GM18951 (cell line): ENCODE results near the gene MRPL1.
"Not testable (repeated sequence)": the region's sequence is repeated elsewhere in the genome, so short reads cannot be mapped to it uniquely, and the experiment has no call there.

Experiments used
- POLR2A ChIP-seq: IDR thresholded peaks from 4 replicates; pipeline ENCODE4 v1.6.1; 2011; ENCODE audit warnings: mild to moderate bottlenecking; ENCODE audit not compliant: insufficient read length, insufficient read depth; ENCODE audit errors: extremely low read depth
- in situ Hi-C: fragments of 300-500 bp; cut with MboI; formaldehyde crosslinking; loops from one replicate; pipeline ENCODE4 v1.12.0; 2022; ENCODE audit warnings: low sequenced_read_pairs, mixed read lengths, inconsistent platforms; ENCODE audit not compliant: unreplicated experiment

Gene MRPL1

DNA sequence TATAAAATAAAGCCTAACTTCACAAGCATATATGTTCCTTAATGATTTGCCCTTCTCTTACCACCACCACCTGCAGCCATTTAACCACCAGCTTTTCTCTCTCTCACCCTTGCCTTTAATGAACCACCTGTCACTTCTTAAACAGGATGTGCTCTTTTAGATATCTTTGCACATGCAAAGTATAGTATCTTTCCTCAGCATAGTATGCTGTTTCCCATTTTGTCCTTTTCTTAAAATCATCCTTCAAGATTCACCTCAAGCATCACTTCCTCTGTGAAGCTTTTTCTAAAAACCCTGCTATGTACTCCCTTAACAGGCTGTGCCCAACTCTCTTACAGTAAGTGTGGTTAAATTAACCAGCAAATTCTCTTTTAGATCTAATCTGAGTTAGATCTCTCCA lies 35.3 kb upstream of the MRPL1 start:
- in situ Hi-C loops, result no loop called here
- no peak for TF ChIP-seq POLR2A

DNA sequence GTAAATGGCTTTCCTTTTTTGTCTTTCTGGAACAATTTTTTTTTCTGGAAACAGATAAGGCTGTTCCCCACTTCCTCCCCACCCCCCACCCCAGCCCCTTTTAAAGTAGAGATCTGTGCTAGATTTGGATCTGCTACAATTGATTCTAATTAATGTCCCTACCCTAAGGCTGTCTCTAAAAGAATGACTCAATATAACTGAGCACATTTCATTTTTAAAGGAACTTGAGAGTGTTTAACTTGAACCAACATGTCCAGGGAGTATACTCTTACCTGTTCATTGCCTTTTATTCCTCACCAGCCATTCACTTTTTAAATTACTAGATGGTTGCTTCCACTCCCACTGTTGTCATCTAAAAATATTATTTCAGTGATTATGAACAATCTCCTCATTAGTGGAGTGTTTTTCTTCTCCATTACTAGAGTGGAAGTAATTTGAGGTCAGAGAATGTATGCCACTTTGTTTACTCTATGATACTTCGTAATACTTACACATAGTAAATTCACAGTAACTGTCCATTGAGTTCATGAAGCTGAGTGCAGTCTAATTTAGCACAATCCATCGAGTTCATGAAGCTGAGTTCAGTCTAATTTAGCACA lies 29.4 kb upstream of the MRPL1 start:
- in situ Hi-C loops, result no loop called here
- TF ChIP-seq POLR2A, result no peak

DNA sequence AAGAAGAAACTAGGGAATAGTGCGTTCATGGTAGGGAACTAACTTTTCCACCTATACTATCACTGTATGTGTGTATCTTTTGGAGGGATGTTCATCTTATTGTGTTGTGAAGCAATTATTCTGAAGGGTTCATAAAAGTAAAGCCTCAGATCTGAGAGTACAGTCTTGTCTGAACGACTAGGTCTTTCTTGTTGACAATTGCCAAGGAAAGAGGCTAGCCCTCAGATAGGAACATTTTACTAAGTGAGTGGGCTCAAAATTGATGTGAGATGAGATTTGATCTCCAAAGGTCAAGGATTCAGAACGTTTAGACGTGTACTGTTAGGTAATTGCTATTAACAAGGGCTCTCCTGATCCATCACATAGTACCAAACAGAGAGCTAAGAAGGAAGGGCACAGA lies 28.2 kb upstream of the MRPL1 start:
- TF ChIP-seq POLR2A, result no peak

DNA sequence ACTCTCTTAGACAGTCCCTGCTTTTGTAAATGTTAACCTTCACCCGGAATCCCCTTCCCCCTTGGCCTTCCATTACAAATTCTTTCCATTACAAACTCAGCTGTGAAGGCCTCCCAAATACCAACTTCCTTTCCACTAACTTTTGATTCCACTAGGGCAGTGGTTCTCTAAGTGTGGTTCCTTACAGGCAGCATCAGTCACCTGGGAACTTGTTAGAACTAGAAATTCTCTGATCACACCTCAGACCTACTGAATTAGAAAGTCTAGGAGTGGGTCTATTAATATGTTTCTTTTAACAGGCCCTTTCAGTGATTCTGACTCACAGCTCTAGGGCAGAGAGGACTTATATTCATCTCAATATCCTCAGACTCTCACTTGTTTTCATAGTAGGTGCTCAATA lies 19.0 kb upstream of the MRPL1 start:
- no peak for TF ChIP-seq POLR2A
- in situ Hi-C loops, result no loop called here

More for the DNA sequence above, 28.2 kb upstream of the MRPL1 start:
- in situ Hi-C loops, result no loop called here

DNA sequence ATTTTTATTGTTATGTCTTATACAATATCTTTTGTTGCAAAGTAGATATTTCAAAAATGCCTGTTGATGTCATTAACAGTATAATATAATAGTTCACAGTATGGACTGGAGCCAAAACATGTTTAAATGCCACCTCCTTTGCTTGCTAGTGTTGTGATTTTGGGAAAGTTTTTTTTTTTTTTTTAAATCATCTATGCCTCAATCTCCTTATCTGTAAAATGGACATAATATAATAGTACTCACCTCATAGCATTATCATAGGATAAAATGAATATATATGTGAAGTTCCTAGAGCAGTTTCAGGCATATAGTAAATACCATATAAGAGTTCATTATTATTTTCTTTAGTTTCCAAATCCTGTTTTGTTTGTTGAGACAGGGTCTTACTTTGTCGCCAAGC lies 18.3 kb upstream of the MRPL1 start:
- in situ Hi-C loops, result no loop called here
- no peak for TF ChIP-seq POLR2A

DNA sequence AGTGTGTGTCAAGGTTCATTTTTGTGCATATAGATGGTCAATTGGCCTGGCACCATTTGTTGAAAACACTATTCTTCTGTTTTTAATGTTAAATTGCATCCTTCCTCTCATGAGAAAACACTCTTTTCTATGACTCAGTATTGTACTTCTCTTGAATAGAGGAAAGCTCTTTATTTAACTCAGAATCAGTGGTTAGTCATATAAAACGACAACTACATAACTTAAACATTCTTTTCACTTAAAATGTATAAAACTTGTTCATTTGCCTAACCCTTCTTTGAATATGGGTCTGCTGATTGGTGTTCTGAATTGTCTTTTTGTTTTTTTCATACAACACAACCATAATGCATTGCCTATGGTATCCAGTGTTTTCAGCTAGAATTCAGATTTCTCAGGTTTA lies 17.2 kb upstream of the MRPL1 start:
- TF ChIP-seq POLR2A, result no peak
- in situ Hi-C loops, result no loop called here

DNA sequence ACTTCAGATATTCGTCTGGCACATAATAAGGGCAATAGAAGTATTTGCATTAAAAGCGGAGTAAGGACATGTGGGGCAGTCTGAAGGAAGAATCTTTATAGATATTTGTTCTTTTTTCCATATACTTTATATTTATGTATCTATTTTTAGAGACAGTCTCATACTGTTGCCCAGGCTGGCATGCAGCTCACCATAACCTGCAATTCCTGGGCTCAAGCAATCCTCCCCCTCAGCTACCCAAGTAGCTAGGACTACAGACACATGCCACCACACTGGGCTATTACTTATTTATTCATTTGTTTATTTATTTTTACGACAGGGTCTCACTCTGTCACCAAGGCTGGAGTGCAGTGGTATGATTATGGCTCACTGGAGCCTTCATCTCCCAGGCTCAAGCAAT lies 16.7 kb upstream of the MRPL1 start:
- TF ChIP-seq POLR2A, result no peak
- in situ Hi-C loops, result no loop called here

DNA sequence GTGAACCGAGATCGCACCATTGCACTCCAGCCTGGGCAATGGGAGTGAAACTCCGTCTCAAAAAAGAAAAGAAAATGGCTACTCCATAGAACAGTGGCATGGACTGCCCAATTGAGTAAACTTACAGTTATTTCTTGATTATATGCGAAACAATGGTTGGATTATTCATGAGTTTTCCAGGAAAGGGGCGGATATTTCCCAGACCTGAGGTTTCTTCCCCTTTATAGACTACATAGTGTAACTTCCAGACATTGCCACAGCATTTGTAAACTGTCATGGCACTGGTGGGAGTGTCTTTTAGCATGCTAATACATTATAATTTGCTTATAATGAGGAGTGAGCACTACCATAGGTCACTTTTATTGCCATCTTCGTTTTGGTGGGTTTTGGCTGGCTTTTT lies 14.1 kb upstream of the MRPL1 start:
- no peak for TF ChIP-seq POLR2A

DNA sequence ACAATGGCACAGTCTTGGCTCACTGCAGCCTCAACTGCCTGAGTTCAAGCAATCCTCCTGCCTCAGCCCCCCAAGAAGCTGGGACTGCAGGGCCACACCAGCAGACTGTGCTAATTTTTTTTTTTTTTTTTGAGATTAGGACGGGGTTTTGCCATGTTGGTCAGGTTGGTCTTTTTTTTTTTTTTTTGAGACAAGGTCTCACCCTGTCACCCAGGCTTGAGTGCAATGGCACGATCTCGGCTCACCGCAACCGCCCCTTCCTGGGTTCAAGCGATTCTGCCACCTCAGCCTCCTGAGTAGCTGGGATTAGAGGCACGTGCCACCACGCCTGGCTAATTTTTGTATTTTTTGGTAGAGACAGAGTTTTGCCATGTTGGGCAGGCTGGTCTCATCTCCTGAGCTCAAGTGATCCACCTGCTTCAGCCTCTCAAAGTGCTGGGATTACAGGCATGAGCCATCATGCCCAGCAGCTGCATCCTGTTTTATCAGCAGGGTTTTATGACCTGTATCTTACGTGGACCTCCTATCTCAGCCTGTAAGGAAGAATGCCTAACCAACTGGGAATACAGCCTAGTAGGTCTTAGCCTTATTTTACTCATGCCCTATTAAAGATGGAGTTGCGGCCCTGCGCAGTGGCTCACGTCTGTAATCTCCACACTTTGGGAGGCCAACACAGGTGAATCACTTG lies 13.2 kb upstream of the MRPL1 start:
- in situ Hi-C loops, result no loop called here
- TF ChIP-seq POLR2A, result no peak

More for the DNA sequence above, 14.1 kb upstream of the MRPL1 start:
- in situ Hi-C loops, result no loop called here

DNA sequence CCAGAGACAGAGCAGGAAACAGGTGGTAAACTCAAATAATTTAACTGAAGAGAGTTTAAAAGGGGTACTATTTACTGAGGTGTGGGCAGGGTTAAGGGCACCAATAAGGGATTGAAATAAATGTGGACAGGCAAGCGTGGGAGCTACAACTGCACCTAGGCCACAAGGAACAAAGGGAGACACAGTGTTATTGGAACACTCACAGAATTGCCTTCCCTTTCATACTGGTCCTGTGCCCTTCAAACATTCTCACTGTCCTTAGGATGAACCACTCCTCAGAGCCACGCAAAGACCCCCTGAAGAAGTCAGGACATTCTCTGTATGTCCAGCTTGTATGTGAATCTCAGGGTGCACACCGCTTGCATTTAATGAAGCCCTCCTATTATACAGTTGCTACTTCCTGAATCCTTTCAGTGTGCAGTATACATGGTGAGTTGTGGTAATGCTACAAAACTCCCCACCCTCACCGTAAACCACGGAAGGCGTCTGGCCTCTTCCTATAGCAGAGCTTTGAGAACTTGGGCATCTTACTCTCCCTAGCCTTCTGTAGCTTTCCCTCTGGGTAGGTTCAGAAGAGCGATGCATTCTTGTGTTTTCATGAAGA lies 9.6 kb upstream of the MRPL1 start:
- no peak for TF ChIP-seq POLR2A
- in situ Hi-C loops, result no loop called here

DNA sequence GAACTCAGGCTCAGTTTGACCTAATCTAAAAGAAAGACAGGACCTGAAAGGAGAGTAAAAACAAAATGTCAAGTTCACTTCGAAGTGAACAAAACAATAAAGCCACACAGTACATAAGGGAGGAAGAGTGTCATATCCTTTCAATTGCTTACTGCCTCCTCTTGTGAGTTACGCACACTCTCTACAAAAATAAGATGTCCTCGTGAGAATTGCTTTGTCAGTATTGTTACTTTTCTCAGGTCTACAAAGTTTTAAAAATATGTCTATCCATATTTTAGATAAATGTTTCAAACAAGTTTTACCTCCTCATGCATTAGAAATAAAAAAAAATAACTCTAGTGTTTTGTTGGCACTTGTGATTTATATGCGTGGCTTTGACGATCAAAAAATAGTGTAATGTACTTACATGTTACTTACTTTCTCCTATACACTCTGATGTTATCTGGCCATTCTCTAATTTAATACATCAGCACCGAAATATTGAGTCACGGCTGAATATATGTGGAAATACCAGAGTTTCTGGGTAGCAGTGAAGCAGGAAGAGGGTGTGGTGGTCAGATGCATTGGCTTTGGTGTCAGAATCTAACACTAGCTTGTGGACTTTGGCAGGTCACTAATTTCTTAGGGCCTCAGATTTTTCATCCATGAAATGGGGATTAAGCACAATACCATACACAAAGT lies 8.1 kb upstream of the MRPL1 start:
- no peak for TF ChIP-seq POLR2A
- in situ Hi-C loops, result no loop called here

DNA sequence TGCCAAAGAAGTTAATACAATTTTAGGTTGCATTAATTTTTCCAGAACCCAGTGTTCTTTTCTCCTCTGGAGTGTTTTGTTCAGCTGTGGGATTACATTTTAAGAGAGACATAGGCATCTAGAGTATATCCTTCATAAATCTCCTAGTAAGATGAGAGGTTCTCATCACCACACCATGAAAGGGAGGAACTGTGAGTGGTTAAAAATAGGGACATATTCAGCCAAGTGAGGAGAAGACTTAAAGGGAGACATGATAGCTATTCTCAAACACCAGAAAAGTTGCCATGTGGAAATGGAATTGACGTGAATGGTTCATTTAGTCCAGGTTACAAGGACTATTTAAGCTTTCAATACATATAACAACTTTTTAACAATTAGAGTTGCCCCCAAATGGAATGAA lies 6.5 kb upstream of the MRPL1 start:
- in situ Hi-C loops, result no loop called here
- no peak for TF ChIP-seq POLR2A

DNA sequence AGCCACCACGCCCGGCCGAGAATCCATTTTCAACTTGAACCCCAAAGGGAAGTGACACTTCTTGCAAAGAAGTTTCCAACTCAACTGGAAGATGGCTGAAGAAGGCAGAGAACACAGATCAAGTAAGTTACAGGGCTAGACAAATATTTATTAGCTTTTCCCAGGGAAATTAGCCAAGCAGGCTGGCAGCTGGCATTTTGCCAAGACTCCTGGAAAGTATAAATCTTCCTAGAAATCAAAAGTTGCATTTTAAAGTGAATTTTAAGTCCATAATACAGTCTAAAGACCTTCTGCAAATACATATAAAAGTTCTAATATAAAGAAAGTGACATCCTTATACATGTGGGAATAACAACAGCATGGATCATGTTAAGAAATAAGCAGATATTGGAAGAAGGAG lies 3.4 kb upstream of the MRPL1 start:
- no peak for TF ChIP-seq POLR2A
- in situ Hi-C loops, result no loop called here

DNA sequence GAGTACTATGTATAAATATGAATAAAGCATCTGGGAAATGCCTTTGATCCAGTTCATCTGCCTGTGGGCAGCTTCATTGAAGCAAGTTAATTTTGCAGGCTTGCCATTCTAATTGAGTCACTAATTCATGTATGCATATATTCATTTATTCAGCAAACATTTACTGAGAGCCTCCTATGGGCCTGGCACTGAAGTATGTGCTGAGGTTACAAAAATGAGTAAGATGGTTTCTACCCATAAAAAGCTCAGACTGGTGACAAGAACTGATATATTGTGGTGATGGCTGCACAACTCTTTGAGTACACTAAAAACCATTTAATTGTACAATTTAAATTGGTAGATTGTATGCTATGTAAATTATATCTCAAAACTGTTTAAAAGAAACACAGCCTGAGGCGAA lies 1.1 kb upstream of the MRPL1 start:
- in situ Hi-C loops, result no loop called here

DNA sequence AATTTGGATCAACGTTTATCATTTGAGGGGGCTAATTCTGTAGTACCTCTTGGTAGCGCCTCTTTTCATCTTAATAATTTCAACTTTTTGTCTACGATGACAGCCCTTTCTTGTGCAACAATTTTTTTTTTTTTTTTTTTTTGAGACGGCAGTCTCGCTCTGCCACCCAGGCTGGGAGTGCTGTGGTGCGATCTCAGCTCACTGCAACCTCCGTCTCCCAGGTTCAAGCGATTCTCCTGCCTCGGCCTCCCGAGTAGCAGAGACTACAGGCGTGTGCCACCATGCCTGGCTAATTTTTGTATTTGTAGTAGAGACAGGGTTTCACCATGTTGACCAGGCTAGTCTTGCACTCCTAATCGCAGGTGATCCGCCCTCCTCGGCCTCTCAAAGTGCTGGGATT lies 711 bp downstream of the MRPL1 start:
- in situ Hi-C loops, result not testable (repeated sequence)

More for the DNA sequence above, 1.1 kb upstream of the MRPL1 start:
- no peak for TF ChIP-seq POLR2A
